Measurements from ENCODE around the gene MRTO4. TPM values are rescaled to one million over a fixed set of nuclear protein-coding genes. Genes with fewer than 3 reads are reported as not detected.

The MRTO4 gene
- total and polyA plus RNA-seq, 9 of the 15 experiments (the other 6 are each of a cell fraction or from before 2014, with no cell fraction given) = 62.0 to 173 (median 146) TPM

DNA sequence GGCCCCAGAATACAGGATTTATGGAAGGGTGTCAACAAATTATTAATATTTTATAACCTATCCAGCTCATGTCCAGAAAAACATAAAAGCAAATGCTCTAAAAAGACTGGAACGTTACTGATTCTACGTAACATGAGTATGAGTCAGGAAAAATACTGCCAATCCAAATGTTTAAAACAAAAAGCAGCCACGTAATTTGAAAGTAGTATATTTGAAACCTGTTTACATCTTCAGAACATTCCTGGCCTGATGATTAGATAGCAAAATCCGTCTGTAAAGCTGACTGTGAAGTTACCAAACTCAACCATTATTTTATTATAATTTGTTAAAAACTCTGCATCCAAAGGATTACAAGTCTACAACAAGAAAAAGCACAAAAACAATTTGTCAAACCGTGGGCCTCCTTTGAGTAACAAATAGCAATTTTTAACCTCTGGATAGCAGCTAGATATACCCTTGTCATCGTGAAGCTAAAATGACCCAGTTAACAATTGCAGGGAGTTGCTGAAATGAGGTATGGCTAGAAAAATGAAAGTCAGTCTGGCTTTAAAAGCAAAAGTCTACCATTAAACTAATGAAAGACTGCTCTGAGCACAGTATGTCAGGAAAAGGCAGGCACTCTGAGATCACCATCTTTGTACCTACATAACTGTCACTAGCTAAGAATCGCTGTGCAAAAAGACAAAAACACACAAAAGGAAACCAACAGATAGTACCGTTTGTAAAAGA lies 42.7 kb upstream of the MRTO4 start (continued):
- TF ChIP-seq HNRNPL (IDR thresholded peaks at IDR 0.05; ENCODE audit: low read depth, low read length) (no peak), ZNF184 (CRISPR knock-in tag; IDR thresholded peaks at IDR 0.05) (no peak), ZNF121 (CRISPR knock-in tag; conservative IDR thresholded peaks at IDR 0.05) (no peak), ZNF41 (CRISPR knock-in tag; conservative IDR thresholded peaks at IDR 0.05) (no peak), ARNT (IDR thresholded peaks at IDR 0.05) (peak in 1 of 2 experiments; percentile 28; a peak in 1 of 4 replicates), NFRKB (IDR thresholded peaks at IDR 0.05; ENCODE audit: low read depth) (peak; percentile 17; the same call in 1 of the 2 replicates), ZNF699 (CRISPR knock-in tag; IDR thresholded peaks at IDR 0.05; ENCODE audit: insufficient replicate concordance) (no peak), BACH1 (tag; IDR thresholded peaks at IDR 0.05) (peak; percentile 19; the same call in 1 of the 2 replicates), ZNF311 (CRISPR knock-in tag; IDR thresholded peaks at IDR 0.05) (no peak), SUPT5H (IDR thresholded peaks at IDR 0.05) (0 out of 2 replicates have a peak, but pooled peaks have one; percentile 12), MTA1 (IDR thresholded peaks at IDR 0.05; ENCODE audit: borderline replicate concordance) (0 out of 2 replicates have a peak, but pooled peaks have one; percentile 7), MAFG (tag; conservative IDR thresholded peaks at IDR 0.05) (0 out of 2 replicates have a peak, but pooled peaks have one; percentile 4), ZNF23 (CRISPR knock-in tag; IDR thresholded peaks at IDR 0.05) (no peak), TEAD4 (IDR thresholded peaks at IDR 0.05; ENCODE audit: low read length) (0 out of 2 replicates have a peak, but pooled peaks have one; percentile 49), TEAD4 (CRISPR knock-in tag; IDR thresholded peaks at IDR 0.05; ENCODE audit: borderline replicate concordance) (no peak), RB1 (IDR thresholded peaks at IDR 0.05; ENCODE audit: low read depth) (no peak), SRSF1 (IDR thresholded peaks at IDR 0.05; ENCODE audit: low read depth, low read length) (no peak), RBM39 (optimal IDR thresholded peaks at IDR 0.05; ENCODE audit: low read depth, low read length) (peak; percentile 20)
- TF ChIP-seq, protein P1, sequence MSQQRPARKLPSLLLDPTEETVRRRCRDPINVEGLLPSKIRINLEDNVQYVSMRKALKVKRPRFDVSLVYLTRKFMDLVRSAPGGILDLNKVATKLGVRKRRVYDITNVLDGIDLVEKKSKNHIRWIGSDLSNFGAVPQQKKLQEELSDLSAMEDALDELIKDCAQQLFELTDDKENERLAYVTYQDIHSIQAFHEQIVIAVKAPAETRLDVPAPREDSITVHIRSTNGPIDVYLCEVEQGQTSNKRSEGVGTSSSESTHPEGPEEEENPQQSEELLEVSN (IDR thresholded peaks at IDR 0.05; ENCODE audit: borderline replicate concordance in 1 of 2, extremely low read depth in 1 of 2, insufficient read depth in 1 of 2, insufficient read length in 1 of 2, low read depth in 1 of 2, low read length in 1 of 2, poor library complexity in 1 of 2, severe bottlenecking in 1 of 2) = no peak
- TF ChIP-seq, protein P2, sequence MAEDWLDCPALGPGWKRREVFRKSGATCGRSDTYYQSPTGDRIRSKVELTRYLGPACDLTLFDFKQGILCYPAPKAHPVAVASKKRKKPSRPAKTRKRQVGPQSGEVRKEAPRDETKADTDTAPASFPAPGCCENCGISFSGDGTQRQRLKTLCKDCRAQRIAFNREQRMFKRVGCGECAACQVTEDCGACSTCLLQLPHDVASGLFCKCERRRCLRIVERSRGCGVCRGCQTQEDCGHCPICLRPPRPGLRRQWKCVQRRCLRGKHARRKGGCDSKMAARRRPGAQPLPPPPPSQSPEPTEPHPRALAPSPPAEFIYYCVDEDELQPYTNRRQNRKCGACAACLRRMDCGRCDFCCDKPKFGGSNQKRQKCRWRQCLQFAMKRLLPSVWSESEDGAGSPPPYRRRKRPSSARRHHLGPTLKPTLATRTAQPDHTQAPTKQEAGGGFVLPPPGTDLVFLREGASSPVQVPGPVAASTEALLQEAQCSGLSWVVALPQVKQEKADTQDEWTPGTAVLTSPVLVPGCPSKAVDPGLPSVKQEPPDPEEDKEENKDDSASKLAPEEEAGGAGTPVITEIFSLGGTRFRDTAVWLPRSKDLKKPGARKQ (CRISPR knock-in tag; IDR thresholded peaks at IDR 0.05) = no peak

All from K562 (cell line).